ENCODE results near the gene NOL9. TPM values are rescaled to one million over a fixed set of nuclear protein-coding genes. Genes with fewer than 3 reads are reported as not detected.
A peak's percentile ranks its signal among the peaks of the same experiment; 100 is the strongest.

NOL9 gene
- total and polyA plus RNA-seq, 9 of the 15 experiments (the other 6 are each of a cell fraction or from before 2014, with no cell fraction given): 5.6 to 76.5 (median 47.3) TPM

DNA sequence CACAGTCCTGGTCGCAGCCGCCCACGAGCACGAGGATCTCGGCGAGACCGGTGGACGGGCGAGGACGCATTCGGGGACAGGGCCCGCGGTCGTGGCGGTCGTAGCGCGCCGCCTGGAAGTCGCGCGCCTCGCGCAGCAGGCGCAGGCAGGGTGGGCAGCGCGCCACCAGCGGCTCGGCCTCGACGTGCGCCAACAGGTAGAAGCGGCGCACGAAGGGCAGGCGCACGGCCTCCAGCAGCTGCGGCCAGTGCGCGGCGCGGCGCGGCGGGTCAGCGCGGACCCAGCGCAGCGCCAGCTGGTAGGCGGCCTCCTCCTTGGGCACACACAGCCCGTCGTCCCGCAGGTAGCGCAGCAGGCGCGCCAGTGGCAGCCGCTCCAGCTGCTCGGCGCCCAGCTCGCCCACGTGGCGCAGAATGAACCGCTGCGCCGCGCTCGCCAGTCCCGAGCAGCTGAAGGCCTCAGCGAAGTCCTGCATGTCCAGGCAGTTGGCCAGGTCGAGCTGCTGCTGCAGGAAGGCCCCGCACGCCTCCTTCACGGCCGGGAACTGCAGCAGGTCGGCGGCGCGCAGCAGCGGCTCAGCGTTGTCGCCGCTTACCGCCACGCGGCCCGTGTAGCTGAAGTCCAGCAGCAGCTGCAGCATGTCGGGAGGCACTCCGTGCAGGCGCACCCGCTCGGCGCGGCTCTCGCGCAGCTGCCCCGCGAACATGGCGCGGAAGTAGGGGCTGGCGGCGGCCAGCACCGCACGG, 47.8 kb upstream of the NOL9 start (continued):
- TF ChIP-seq, protein P1, sequence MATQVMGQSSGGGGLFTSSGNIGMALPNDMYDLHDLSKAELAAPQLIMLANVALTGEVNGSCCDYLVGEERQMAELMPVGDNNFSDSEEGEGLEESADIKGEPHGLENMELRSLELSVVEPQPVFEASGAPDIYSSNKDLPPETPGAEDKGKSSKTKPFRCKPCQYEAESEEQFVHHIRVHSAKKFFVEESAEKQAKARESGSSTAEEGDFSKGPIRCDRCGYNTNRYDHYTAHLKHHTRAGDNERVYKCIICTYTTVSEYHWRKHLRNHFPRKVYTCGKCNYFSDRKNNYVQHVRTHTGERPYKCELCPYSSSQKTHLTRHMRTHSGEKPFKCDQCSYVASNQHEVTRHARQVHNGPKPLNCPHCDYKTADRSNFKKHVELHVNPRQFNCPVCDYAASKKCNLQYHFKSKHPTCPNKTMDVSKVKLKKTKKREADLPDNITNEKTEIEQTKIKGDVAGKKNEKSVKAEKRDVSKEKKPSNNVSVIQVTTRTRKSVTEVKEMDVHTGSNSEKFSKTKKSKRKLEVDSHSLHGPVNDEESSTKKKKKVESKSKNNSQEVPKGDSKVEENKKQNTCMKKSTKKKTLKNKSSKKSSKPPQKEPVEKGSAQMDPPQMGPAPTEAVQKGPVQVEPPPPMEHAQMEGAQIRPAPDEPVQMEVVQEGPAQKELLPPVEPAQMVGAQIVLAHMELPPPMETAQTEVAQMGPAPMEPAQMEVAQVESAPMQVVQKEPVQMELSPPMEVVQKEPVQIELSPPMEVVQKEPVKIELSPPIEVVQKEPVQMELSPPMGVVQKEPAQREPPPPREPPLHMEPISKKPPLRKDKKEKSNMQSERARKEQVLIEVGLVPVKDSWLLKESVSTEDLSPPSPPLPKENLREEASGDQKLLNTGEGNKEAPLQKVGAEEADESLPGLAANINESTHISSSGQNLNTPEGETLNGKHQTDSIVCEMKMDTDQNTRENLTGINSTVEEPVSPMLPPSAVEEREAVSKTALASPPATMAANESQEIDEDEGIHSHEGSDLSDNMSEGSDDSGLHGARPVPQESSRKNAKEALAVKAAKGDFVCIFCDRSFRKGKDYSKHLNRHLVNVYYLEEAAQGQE (IDR thresholded peaks at IDR 0.05; ENCODE audit: borderline replicate concordance): no peak; the same call in 1 of the 2 replicates
- TF ChIP-seq, protein P1 (CRISPR knock-in tag; IDR thresholded peaks at IDR 0.05; ENCODE audit: low read depth): 0 out of 2 replicates have a peak, but pooled peaks have one; percentile 40
- TF ChIP-seq KDM2B (CRISPR knock-in tag; IDR thresholded peaks at IDR 0.05): 0 out of 2 replicates have a peak, but pooled peaks have one; percentile 42
- 0 out of 2 replicates have a peak, but pooled peaks have one; percentile 53 for TF ChIP-seq GTF2F1 (IDR thresholded peaks at IDR 0.05; ENCODE audit: low read depth, low read length)
- no peak for TF ChIP-seq OTX1 (CRISPR knock-in tag; IDR thresholded peaks at IDR 0.05)
- no peak for TF ChIP-seq RBFOX2 (IDR thresholded peaks at IDR 0.05; ENCODE audit: low read depth, low read length)
- TF ChIP-seq BRD9 (IDR thresholded peaks at IDR 0.05; ENCODE audit: low read depth, partially characterized antibody): no peak
- TF ChIP-seq, protein P2, sequence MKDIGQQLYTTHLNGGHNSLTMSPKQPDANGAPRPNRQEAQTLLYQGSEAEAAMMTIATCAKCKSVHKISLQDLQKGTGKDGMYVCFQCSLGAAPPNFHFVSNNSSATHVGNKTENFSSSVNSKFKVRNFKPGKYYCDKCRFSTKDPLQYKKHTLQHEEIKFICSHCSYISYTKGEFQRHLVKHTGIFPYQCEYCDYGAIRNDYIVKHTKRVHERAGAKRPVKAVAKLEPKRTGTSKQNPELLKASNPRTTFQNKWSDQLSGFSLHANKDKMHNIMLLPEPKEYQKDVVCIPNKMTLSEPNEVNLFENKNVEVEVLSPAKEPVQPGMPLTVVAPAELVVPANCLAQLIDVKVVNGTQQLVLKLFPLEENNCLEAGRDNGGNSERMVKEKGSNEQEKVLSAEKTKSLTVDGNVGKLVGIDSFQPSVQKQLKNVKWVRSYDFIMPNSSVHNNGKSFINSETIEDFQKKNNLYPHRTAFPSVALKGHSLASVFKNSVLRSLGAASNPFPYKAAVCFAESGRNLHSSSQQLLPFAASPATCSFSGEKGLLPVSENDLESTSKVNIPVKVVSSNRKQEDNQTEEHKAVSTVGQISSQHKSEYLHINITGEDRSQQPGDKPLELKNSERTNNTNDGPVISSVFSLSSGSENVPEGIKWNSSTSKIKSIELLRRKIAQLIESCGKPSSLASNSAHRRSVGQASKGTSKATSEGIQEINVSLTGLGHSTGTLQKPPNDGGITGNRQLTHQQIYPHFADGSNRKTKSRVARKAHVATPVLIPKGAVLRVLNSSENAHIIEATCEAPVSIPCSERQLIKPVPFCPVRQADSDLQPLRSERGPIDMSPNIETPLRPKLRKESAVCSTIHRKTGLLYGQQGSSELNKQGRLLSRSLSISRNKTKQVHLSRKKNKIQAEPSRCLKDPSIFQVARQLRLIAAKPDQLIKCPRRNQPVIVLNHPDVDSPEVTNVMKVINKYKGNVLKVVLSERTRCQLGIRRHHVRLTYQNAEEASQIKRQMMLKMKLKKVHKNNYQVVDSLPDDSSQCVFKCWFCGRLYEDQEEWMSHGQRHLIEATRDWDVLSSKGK (CRISPR knock-in tag; IDR thresholded peaks at IDR 0.05): no peak
- no peak for TF ChIP-seq ZNF316 (IDR thresholded peaks at IDR 0.05)
- TF ChIP-seq, protein P3, sequence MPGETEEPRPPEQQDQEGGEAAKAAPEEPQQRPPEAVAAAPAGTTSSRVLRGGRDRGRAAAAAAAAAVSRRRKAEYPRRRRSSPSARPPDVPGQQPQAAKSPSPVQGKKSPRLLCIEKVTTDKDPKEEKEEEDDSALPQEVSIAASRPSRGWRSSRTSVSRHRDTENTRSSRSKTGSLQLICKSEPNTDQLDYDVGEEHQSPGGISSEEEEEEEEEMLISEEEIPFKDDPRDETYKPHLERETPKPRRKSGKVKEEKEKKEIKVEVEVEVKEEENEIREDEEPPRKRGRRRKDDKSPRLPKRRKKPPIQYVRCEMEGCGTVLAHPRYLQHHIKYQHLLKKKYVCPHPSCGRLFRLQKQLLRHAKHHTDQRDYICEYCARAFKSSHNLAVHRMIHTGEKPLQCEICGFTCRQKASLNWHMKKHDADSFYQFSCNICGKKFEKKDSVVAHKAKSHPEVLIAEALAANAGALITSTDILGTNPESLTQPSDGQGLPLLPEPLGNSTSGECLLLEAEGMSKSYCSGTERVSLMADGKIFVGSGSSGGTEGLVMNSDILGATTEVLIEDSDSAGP (CRISPR knock-in tag; IDR thresholded peaks at IDR 0.05): peak; percentile 45; the same call in 1 of the 2 replicates
- peak; percentile 2; the same call in 1 of the 2 replicates for TF ChIP-seq TCF3 (CRISPR knock-in tag; IDR thresholded peaks at IDR 0.05)
- TF ChIP-seq PHTF2 (CRISPR knock-in tag; IDR thresholded peaks at IDR 0.05): no peak
- no peak for TF ChIP-seq HMG20B (CRISPR knock-in tag; IDR thresholded peaks at IDR 0.05)
- TF ChIP-seq ESRRB (CRISPR knock-in tag; IDR thresholded peaks at IDR 0.05; ENCODE audit: borderline replicate concordance): no peak
